Measurements from ENCODE around the gene PRKAG2.
"Not testable (repeated sequence)": the region's sequence is repeated elsewhere in the genome, so short reads cannot be mapped to it uniquely, and the experiment has no call there.

The PRKAG2 gene

DNA sequence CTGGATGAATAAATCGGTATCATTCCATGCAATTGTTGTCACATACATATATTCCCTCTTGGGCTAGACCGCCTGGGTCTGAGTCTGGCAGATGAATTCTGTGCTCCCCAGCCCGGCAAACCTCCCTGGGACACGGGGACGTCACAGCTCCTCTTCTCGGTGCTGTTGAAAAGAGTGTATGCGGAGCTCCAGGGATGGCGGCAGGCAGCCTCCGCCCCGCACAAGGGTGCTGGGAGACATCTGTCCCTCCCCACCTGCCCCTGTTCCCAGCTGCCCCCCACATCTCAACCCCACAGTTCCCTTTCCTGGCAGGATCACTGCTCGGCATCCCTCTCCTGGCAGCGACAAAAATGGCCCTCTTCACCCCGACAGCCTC, 32.1 kb downstream of the PRKAG2 start:
- Histone ChIP-seq H4K8ac (ENCODE audit: low read depth, low read length) (peak overlapping the region; percentile 19), H3K9ac (ENCODE audit: low read depth, low read length, poor library complexity) (no peak overlapping the region), H3K79me1 (ENCODE audit: low read depth, low read length) (no peaks in the 10 kb centered on the region), H3K9me3 (replicated peaks in 1 of 2; ENCODE audit: control insufficient read depth in 2 of 2, insufficient read depth in 1 of 2, low read depth in 1 of 2, low read length in 2 of 2) (no peaks in the 10 kb centered on the region), H3K27me3 (ENCODE audit: control insufficient read depth in 3 of 3, insufficient read depth in 3 of 3, low read depth in 1 of 3, low read length in 3 of 3) (peaks cover 0 to 12% (median 0%) of the 10 kb centered on the region in 3 experiments), H3K36me3 (replicated peaks in 1 of 2; ENCODE audit: control insufficient read depth in 2 of 2, insufficient read depth in 2 of 2, low read length in 2 of 2) (no peaks in the 10 kb centered on the region), H3K4me3 (ENCODE audit: low read length in 2 of 2) (no peak overlapping the region), H2BK120ac (ENCODE audit: low read depth, low read length) (no peak overlapping the region), H3K18ac (ENCODE audit: low read length) (no peak overlapping the region), H2AK5ac (ENCODE audit: low read depth, low read length) (no peak overlapping the region), H2BK5ac (ENCODE audit: low read length) (peak overlapping the region; percentile 69), H2BK12ac (ENCODE audit: low read length) (no peak overlapping the region), H3K27ac (replicated peaks; ENCODE audit: low read length) (no peak overlapping the region), H2AFZ (ENCODE audit: low read length) (no peak overlapping the region), H3K14ac (ENCODE audit: low read length) (no peak overlapping the region), H4K91ac (ENCODE audit: low read depth, low read length, poor library complexity) (no peak overlapping the region), H3K4me2 (ENCODE audit: insufficient read depth, low read length, poor library complexity, severe bottlenecking) (no peak overlapping the region), H3K4ac (ENCODE audit: low read length) (no peak overlapping the region), H2BK15ac (ENCODE audit: low read length) (no peak overlapping the region), H3K4me1 (ENCODE audit: control insufficient read depth in 2 of 2, insufficient read depth in 1 of 2, low read depth in 1 of 2, low read length in 2 of 2) (peaks cover 0 to 2% of the 10 kb centered on the region in 2 donors), H3K23ac (ENCODE audit: low read depth, low read length, poor library complexity) (peak overlapping the region; percentile 17)
- no CpG with 5 or more reads among the region's 13 CpGs for WGBS, 2 donors (ENCODE audit: extremely low coverage in 2 of 2, insufficient read length in 2 of 2, insufficient replicate concordance in 1 of 2)
- no peak for DNase-seq (ENCODE audit: low spot score)

- H3K27ac ChIP-seq (replicated peaks; ENCODE audit: low read length) = no peak overlapping the region
- H3K14ac ChIP-seq (ENCODE audit: low read length) = no peak overlapping the region
- no peak overlapping the region for H3K4me3 ChIP-seq (ENCODE audit: low read length in 2 of 2)
- H3K36me3 ChIP-seq (replicated peaks in 1 of 2; ENCODE audit: control insufficient read depth in 2 of 2, insufficient read depth in 2 of 2, low read length in 2 of 2) = no peaks in the 10 kb centered on the region
- no peak overlapping the region for H4K91ac ChIP-seq (ENCODE audit: low read depth, low read length, poor library complexity)
- H4K8ac ChIP-seq (ENCODE audit: low read depth, low read length) = no peak overlapping the region
- H3K4me2 ChIP-seq (ENCODE audit: insufficient read depth, low read length, poor library complexity, severe bottlenecking) = no peak overlapping the region
- no peak overlapping the region for H2AFZ ChIP-seq (ENCODE audit: low read length)
- H3K4ac ChIP-seq (ENCODE audit: low read length) = no peak overlapping the region
- no peak overlapping the region for H3K23ac ChIP-seq (ENCODE audit: low read depth, low read length, poor library complexity)
- WGBS, 2 donors (ENCODE audit: extremely low coverage in 2 of 2, insufficient read length in 2 of 2, insufficient replicate concordance in 1 of 2) = no CpG with 5 or more reads among the region's 20 CpGs
- peaks cover 0 to 3% of the 10 kb centered on the region in 2 donors for H3K4me1 ChIP-seq (ENCODE audit: control insufficient read depth in 2 of 2, insufficient read depth in 1 of 2, low read depth in 1 of 2, low read length in 2 of 2)
- no peak overlapping the region for H2BK15ac ChIP-seq (ENCODE audit: low read length)
- H3K79me1 ChIP-seq (ENCODE audit: low read depth, low read length) = no peaks in the 10 kb centered on the region
- no peak overlapping the region for H3K9ac ChIP-seq (ENCODE audit: low read depth, low read length, poor library complexity)
- no peak overlapping the region for H2AK5ac ChIP-seq (ENCODE audit: low read depth, low read length)
- DNase-seq (ENCODE audit: low spot score) = no peak
- peak overlapping the region; percentile 61 for H3K18ac ChIP-seq (ENCODE audit: low read length)
- no peak overlapping the region for H2BK120ac ChIP-seq (ENCODE audit: low read depth, low read length)
- peaks cover 0 to 12% (median 1%) of the 10 kb centered on the region in 3 experiments for H3K27me3 ChIP-seq (ENCODE audit: control insufficient read depth in 3 of 3, insufficient read depth in 3 of 3, low read depth in 1 of 3, low read length in 3 of 3)
- no peak overlapping the region for H2BK12ac ChIP-seq (ENCODE audit: low read length)
- no peaks in the 10 kb centered on the region for H3K9me3 ChIP-seq (replicated peaks in 1 of 2; ENCODE audit: control insufficient read depth in 2 of 2, insufficient read depth in 1 of 2, low read depth in 1 of 2, low read length in 2 of 2)
- peak overlapping the region; percentile 69 for H2BK5ac ChIP-seq (ENCODE audit: low read length)
These were observed 32.7 kb downstream of the PRKAG2 start for GRCh38 chr7:151844071-151844824.

DNA sequence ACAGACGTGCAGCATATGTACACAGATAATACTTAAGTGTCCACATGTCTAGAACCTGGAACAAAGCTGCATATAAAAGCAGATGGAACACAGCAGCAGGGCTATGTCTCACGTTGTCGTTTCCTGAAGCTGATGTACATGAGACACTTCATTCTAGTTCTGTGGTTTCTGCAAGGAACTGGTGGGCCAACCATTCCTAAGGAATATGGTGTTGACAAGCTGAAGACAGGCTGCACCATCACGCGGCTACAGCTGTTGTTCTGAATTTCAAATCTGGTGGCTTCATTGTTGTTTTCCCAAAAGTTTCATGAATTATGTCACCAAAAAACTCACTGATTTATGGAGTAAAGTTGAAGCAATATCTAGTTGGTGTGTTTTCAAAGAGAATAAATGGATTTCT, 33.7 kb downstream of the PRKAG2 start:
- Histone ChIP-seq H3K27me3 (ENCODE audit: control insufficient read depth in 3 of 3, insufficient read depth in 3 of 3, low read depth in 1 of 3, low read length in 3 of 3) (peaks cover 0 to 12% (median 2%) of the 10 kb centered on the region in 3 experiments), H4K91ac (ENCODE audit: low read depth, low read length, poor library complexity) (no peak overlapping the region), H3K4me3 (ENCODE audit: low read length in 2 of 2) (no peak overlapping the region), H3K4ac (ENCODE audit: low read length) (no peak overlapping the region), H2AFZ (ENCODE audit: low read length) (no peak overlapping the region), H3K14ac (ENCODE audit: low read length) (no peak overlapping the region), H3K4me2 (ENCODE audit: insufficient read depth, low read length, poor library complexity, severe bottlenecking) (no peak overlapping the region), H2BK12ac (ENCODE audit: low read length) (no peak overlapping the region), H3K27ac (replicated peaks; ENCODE audit: low read length) (no peak overlapping the region), H2BK15ac (ENCODE audit: low read length) (no peak overlapping the region), H3K18ac (ENCODE audit: low read length) (no peak overlapping the region), H3K79me1 (ENCODE audit: low read depth, low read length) (no peaks in the 10 kb centered on the region), H3K36me3 (replicated peaks in 1 of 2; ENCODE audit: control insufficient read depth in 2 of 2, insufficient read depth in 2 of 2, low read length in 2 of 2) (no peaks in the 10 kb centered on the region), H2AK5ac (ENCODE audit: low read depth, low read length) (no peak overlapping the region), H3K9ac (ENCODE audit: low read depth, low read length, poor library complexity) (no peak overlapping the region), H2BK120ac (ENCODE audit: low read depth, low read length) (no peak overlapping the region), H3K9me3 (replicated peaks in 1 of 2; ENCODE audit: control insufficient read depth in 2 of 2, insufficient read depth in 1 of 2, low read depth in 1 of 2, low read length in 2 of 2) (no peaks in the 10 kb centered on the region), H2BK5ac (ENCODE audit: low read length) (no peak overlapping the region), H3K4me1 (ENCODE audit: control insufficient read depth in 2 of 2, insufficient read depth in 1 of 2, low read depth in 1 of 2, low read length in 2 of 2) (peaks cover 0 to 5% of the 10 kb centered on the region in 2 donors), H3K23ac (ENCODE audit: low read depth, low read length, poor library complexity) (no peak overlapping the region), H4K8ac (ENCODE audit: low read depth, low read length) (no peak overlapping the region)
- DNase-seq (ENCODE audit: low spot score) = no peak
- WGBS, 2 donors (ENCODE audit: extremely low coverage in 2 of 2, insufficient read length in 2 of 2, insufficient replicate concordance in 1 of 2) = no CpG with 5 or more reads among the region's 5 CpGs

DNA sequence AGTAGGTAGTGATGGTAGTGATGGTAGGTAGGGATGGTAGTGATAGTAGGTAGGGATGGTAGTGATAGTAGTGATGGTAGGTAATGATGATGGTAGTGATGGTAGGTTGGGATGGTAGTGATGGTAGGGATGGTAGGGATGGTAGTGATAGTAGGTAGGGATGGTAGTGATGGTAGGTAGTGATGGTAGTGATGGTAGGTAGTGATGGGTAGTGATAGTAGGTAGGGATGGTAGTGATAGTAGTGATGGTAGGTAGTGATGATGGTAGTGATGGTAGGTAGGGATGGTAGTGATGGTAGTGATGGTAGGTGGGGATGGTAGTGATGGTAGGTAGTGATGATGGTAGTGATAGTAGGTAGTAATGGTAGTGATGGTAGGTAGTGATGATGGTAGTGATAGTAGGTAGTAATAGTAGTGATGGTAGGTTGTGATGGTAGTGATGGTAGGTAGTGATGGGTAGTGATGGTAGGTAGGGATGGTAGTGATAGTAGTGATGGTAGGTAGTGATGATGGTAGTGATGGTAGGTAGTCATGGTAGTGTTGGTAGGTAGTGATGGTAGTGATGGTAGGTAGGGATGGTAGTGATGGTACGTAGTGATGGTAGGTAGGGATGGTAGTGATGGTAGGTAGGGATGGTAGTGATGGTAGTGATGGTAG, 35.4 kb downstream of the PRKAG2 start:
- not testable (repeated sequence) for H2BK12ac ChIP-seq (ENCODE audit: low read length); H2BK5ac ChIP-seq (ENCODE audit: low read length); H2BK120ac ChIP-seq (ENCODE audit: low read depth, low read length); H2AK5ac ChIP-seq (ENCODE audit: low read depth, low read length); DNase-seq (ENCODE audit: low spot score); H3K14ac ChIP-seq (ENCODE audit: low read length); H4K8ac ChIP-seq (ENCODE audit: low read depth, low read length); H3K27ac ChIP-seq (replicated peaks; ENCODE audit: low read length); H3K4me1 ChIP-seq (ENCODE audit: control insufficient read depth in 2 of 2, insufficient read depth in 1 of 2, low read depth in 1 of 2, low read length in 2 of 2); H3K4me2 ChIP-seq (ENCODE audit: insufficient read depth, low read length, poor library complexity, severe bottlenecking); H3K36me3 ChIP-seq (replicated peaks in 1 of 2; ENCODE audit: control insufficient read depth in 2 of 2, insufficient read depth in 2 of 2, low read length in 2 of 2); H3K4me3 ChIP-seq (ENCODE audit: low read length in 2 of 2); H3K23ac ChIP-seq (ENCODE audit: low read depth, low read length, poor library complexity); H3K4ac ChIP-seq (ENCODE audit: low read length); H3K9me3 ChIP-seq (replicated peaks in 1 of 2; ENCODE audit: control insufficient read depth in 2 of 2, insufficient read depth in 1 of 2, low read depth in 1 of 2, low read length in 2 of 2); H3K79me1 ChIP-seq (ENCODE audit: low read depth, low read length); H4K91ac ChIP-seq (ENCODE audit: low read depth, low read length, poor library complexity); H2BK15ac ChIP-seq (ENCODE audit: low read length); H2AFZ ChIP-seq (ENCODE audit: low read length); H3K18ac ChIP-seq (ENCODE audit: low read length)
- peak overlapping the region; percentile 12 for H3K9ac ChIP-seq (ENCODE audit: low read depth, low read length, poor library complexity)
- H3K27me3 ChIP-seq (ENCODE audit: control insufficient read depth in 3 of 3, insufficient read depth in 3 of 3, low read depth in 1 of 3, low read length in 3 of 3) = peaks cover 0 to 12% (median 2%) of the 10 kb centered on the region in 3 experiments
- 100% methylated on average over 1 of the region's 1 CpG; no CpG with 5 or more reads in 1 of the 2 donors for WGBS, 2 donors (ENCODE audit: extremely low coverage in 2 of 2, insufficient read length in 2 of 2, insufficient replicate concordance in 1 of 2)
